Omental fat pad (tissue), 4 donors: ENCODE data around the gene STK10. TPM values are rescaled to one million over a fixed set of nuclear protein-coding genes. Genes with fewer than 3 reads are reported as not detected.
"Not testable (repeated sequence)": the region's sequence is repeated elsewhere in the genome, so short reads cannot be mapped to it uniquely, and the experiment has no call there.

ENCODE experiments used
- ATAC-seq: fragments of 150-250 bp; one replicate; pipeline ENCODE4 v1.9.1; 2016; ENCODE audit warnings: mild to moderate bottlenecking, moderate library complexity; ENCODE audit not compliant: low FRiP score
- DNase-seq: peaks from one replicate; pipeline ENCODE4 v3.0.0-alpha.2; 2019; ENCODE audit warnings: low spot score
- total RNA-seq, 4 donors: library from RNA; depleted of rRNA; stranded (reverse); fragments of >200 nt; gene quantifications; one replicate each; pipeline ENCODE4 v1.1.0, GENCODE V29; 2016
- TF ChIP-seq, protein P1 (sequence below), 3 donors: fragments of 450-650 bp; IDR thresholded peaks; one replicate each; pipeline ENCODE4 v1.5.1; 2016 to 2017; ENCODE audit warnings: antibody characterized with exemption in 3 of 3, mild to moderate bottlenecking in 3 of 3, moderate library complexity in 2 of 3

STK10 gene
- total RNA-seq, 4 donors from 2014 or later: 26.4 to 110 (median 52.4) TPM

DNA sequence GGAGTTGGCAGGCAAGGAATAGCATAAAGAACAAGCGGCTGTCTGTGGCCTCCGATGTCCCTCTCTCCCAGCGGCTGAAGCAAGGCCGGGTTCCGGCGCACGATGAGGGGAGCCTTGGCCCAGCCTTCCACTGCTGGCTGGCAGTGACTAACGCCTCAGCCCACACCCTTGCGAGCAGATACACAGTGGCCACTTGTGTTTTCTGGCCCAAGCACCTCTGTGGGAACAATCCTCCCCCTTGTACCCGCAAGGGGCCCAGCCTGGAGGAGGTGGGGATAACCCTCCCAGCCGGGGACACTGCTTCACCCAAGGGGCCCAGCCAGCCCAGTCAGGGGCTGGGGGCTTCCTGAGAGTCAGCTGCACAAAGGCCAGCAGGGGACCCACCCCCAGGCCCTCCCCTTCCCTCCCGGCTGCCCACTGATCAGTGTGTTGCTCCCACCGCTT lies 23.2 kb downstream of the STK10 start:
- TF ChIP-seq, protein P1, sequence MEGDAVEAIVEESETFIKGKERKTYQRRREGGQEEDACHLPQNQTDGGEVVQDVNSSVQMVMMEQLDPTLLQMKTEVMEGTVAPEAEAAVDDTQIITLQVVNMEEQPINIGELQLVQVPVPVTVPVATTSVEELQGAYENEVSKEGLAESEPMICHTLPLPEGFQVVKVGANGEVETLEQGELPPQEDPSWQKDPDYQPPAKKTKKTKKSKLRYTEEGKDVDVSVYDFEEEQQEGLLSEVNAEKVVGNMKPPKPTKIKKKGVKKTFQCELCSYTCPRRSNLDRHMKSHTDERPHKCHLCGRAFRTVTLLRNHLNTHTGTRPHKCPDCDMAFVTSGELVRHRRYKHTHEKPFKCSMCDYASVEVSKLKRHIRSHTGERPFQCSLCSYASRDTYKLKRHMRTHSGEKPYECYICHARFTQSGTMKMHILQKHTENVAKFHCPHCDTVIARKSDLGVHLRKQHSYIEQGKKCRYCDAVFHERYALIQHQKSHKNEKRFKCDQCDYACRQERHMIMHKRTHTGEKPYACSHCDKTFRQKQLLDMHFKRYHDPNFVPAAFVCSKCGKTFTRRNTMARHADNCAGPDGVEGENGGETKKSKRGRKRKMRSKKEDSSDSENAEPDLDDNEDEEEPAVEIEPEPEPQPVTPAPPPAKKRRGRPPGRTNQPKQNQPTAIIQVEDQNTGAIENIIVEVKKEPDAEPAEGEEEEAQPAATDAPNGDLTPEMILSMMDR (IDR thresholded peaks at IDR 0.05): no peak
- ATAC-seq (no peak), DNase-seq (no peak)

DNA sequence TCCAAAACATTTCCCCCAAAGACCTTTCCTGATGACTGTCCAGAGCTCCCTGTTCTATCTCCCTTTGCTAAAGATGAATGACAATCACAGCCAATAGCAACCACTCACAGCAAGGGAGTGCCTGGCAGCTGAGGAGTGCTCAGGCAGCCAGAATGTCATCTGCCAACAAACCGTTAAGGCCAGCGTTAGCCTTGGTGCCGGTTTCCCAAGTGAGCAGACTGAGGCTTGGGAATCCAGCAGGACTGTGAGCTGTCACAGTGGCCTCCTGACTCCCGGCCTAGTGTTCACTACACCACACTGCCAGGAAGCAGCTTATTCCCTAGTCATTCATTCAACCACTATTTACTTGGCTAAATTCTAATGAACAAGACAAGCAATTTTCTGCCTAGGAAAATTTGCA lies 24.7 kb downstream of the STK10 start:
- no peak for DNase-seq
- TF ChIP-seq, protein P1 (IDR thresholded peaks at IDR 0.05): no peak
- ATAC-seq: no peak

DNA sequence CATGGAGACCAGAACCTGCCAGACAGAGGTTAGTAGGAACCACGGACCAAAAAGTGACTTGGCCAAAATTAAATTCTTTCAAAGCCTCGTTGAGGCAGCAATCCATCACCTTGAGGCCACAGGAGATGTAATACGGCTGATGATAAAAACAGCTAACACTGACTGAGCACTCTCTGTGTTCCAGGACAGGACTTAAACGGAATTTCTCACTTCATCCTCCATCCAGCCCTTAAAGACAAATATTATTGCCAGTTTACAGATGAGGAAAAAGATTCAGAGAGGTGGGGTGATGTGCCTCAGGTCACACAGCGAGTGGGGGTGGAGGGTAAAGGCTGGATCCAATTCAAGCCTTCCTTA lies 25.1 kb downstream of the STK10 start:
- DNase-seq (no peak), ATAC-seq (no peak)
- TF ChIP-seq, protein P1 (IDR thresholded peaks at IDR 0.05): no peak

DNA sequence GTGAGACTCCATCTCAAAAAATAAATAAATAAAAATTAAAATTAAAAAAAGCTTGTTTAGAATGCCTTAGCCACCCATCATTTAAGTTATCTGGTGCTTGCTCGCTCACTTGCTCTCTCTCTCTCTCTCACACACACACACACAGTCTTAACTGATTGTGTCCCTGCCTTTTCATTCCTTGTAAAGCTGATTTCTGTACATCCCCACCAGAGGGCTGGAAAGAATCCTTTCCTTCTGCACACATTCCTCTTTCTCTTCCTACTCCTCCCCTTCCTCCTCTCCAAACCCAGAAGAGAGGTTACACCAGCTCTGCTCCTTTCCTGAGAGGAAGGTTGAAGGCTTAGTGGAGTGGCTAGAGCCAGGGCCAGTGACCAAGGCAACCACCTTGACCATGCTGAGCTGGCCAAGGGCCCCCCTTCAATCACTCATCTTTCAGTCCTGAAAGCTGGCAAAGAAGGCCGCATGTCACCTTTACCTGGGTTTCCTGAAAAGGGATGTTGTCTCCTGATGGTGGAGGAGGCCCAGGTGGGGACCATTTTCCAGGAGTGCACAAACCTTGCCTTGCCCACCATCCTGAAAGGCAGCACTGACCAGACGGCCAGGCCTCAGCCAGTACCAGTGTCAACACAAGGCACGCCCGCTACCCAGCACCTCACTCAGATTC lies 25.6 kb downstream of the STK10 start:
- TF ChIP-seq, protein P1 (IDR thresholded peaks at IDR 0.05): no peak
- no peak for ATAC-seq
- DNase-seq: no peak

DNA sequence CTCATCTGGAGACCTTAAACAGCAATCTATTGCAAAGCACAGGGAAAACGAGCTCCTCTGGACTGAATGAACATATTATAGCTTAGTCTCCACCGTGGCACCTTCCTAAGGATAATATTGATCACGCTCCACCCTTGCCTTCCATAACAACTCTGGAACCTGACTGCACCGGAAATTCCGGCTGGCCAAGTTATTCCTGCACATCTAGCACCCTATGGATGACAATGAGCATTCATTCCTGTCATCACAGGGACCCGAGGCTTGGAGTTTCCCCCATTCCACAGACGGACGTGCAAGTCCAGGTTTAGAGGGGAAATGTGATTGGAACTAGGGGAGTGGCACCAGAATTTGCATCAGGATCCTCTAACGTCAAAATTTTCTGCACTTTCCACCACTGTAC lies 27.5 kb downstream of the STK10 start:
- TF ChIP-seq, protein P1 (IDR thresholded peaks at IDR 0.05): no peak
- no peak for ATAC-seq
- no peak for DNase-seq

DNA sequence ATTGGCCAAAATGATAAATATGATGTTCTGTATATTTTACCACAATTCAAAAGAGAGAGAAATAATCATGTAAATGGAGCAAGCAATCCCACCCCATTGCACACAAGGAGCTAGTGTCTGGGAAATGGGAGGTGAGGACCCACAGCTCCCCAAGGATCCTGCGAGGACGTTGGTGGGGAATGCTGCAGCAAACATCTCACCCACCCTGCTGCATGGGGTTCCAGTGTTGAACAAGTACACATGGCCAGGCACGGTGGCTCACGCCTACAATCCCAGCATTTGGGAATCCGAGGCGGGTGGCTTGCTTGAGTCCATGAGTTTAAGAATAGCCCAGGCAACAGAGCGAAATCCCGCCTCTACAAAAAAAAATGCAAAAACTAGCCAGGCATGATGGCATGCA lies 29.0 kb downstream of the STK10 start:
- ATAC-seq (no peak), DNase-seq (no peak)
- TF ChIP-seq, protein P1 (IDR thresholded peaks at IDR 0.05): no peak

DNA sequence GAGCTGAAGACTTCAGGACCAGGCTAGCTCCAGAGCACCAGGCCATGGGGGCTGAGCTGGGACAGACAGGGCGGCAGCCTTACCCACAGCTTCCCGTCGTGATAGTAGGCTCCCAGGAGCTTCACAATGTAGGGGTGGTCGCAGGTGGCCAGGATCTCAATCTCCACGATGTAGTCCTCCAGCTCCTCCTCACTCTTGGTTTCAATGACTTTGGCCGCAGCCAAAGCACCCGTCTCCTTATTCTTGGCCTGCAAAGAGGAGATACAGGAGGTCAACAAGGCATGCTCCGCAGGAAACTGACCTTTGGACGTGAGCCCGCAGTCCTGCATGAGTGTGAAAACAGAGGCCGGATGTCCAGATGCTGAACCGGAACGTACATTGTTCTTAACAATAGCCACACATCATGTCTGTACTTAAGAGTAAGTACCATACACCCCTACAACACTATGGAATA lies 31.5 kb downstream of the STK10 start:
- no peak for ATAC-seq
- DNase-seq: no peak
- TF ChIP-seq, protein P1 (IDR thresholded peaks at IDR 0.05): no peak

DNA sequence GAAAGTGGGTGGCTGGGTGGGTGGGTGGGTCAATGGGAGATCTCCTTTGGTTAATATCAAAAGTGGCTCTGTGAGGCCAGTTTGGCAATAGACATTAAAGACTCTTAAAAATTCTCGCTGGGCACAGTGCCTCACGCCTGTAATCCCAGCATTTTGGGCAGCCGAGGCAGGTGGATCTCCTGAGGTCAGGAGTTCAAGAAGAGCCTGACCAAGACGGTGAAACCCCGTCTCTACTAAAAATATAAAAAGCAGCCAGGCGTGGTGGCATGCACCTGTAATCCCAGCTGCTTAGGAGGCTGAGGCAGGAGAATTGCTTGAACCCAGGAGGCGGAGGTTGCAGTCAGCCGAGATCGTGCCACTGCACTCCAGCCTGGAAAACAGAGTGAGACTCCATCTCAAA lies 32.9 kb downstream of the STK10 start:
- ATAC-seq, DNase-seq: not testable (repeated sequence)
